Upper lobe of left lung (tissue), 4 donors: ENCODE results near the gene ERC1.

Experiments
- CTCF ChIP-seq, 6 experiments: fragments of 450-650 bp in 4 of 6; fragments of 200-600 bp in 2 of 6; sonication (generic) in 2 of 6; IDR thresholded peaks; one replicate each; pipeline ENCODE4 v1.5.1; 2016 to 2019; ENCODE audit warnings: antibody characterized with exemption in 6 of 6
- EP300 ChIP-seq, 4 donors: sonication (generic); formaldehyde crosslinking; IDR thresholded peaks; one replicate each; pipeline ENCODE4 v1.5.1; 2017; ENCODE audit warnings: antibody characterized with exemption in 4 of 4, control low read depth in 2 of 4
- POLR2A ChIP-seq, 4 donors: fragments of 450-650 bp; IDR thresholded peaks; one replicate each; pipeline ENCODE4 v1.5.1; 2016 to 2017; ENCODE audit warnings: antibody characterized with exemption in 4 of 4, mild to moderate bottlenecking in 2 of 4
- POLR2AphosphoS5 ChIP-seq, 2 donors: sonication (generic); formaldehyde crosslinking; IDR thresholded peaks; one replicate each; pipeline ENCODE4 v1.5.1; 2017; ENCODE audit warnings: antibody characterized with exemption in 2 of 2

DNA sequence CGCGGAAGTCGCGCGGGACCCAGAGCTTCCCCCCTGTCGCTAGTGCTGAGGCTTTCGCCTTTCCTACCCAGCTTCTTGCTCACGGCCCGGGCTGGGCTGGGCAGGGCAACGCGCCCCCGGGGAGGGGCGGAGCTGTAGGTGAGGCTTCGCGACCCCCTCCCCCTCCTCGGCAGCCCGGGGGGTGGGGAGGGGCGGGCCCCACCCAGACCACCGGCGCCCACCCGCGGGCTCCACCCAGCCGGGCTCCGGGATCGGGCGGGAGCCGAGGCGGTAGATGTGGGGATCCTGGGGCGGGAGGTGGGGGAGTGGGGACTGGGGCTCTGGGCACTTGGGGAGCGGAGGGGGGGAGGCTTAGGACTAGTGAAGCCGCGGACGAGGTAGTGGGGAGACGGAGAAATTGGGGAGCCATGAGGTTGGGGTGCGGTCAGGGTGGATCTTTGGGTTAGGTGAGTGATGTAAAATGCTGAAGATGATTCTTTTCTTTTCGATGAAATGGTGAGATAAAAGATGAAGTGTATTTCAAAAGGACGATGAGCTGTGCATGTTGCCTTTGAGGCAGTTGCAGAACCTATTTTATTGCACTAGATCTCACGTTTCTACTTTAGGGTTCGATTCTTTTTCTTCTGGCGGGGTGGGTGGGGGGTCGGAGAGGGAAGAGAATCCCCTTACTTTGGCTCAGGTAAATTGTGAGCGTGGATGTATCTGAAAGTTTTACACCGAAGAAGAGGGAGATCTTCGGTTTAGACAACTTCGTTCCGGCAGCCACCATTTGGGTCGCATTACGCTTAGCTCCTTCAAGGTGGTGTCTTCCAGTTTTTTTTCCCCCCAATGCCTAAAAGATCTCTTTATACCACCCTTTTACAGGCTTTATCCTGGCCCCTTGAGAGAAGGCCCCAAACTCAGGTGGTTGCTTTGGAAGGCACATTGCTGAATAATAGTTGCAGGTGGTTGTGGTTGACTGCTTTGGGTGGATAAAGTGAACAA is 619 bp downstream of the ERC1 start:
- no peak for TF ChIP-seq CTCF (IDR thresholded peaks at IDR 0.05)
- TF ChIP-seq EP300 (IDR thresholded peaks at IDR 0.05): no peak
- TF ChIP-seq POLR2AphosphoS5 (IDR thresholded peaks at IDR 0.05): no peak
- no peak for TF ChIP-seq POLR2A (IDR thresholded peaks at IDR 0.05)
